GM12878 (cell line): ENCODE results near the gene RERG. TPM values are rescaled to one million over a fixed set of nuclear protein-coding genes. Genes with fewer than 3 reads are reported as not detected.

Experiments
- BCLAF1 ChIP-seq: fragments of 450-650 bp; IDR thresholded peaks from 2 replicates; pipeline ENCODE4 v1.6.1; 2017; ENCODE audit warnings: antibody characterized with exemption, mild to moderate bottlenecking, moderate library complexity
- SMC3 ChIP-seq: IDR thresholded peaks from 2 replicates; pipeline ENCODE4 v1.6.1; 2011; ENCODE audit warnings: low read length, improper control_type of control experiment, borderline replicate concordance
- ZBTB33 ChIP-seq: fragments of 450-650 bp; IDR thresholded peaks from 2 replicates; pipeline ENCODE4 v1.6.1; 2017; ENCODE audit warnings: mild to moderate bottlenecking
- ZNF592 ChIP-seq: fragments of 450-650 bp; IDR thresholded peaks from 2 replicates; pipeline ENCODE4 v1.6.1; 2017; ENCODE audit warnings: mild to moderate bottlenecking, moderate library complexity
- polyA plus RNA-seq, 11 experiments: library from polyadenylated mRNA; depleted of rRNA in 4 of 11; unstranded in 6 of 11; stranded (reverse) in 5 of 11; fragments of >200 nt; fragmentation: Nextera tagmentation in 4 of 11; fragmentation: Illumina TruSeq in 1 of 11; extraction: Ambion mirVana in 4 of 11; extraction: Trizol in 1 of 11; gene quantifications; 1 replicate in 1 of 11; 2 replicates in 10 of 11; pipeline versions ENCODE4 v1.2.1 to v1.2.3, GENCODE V29; 2011 to 2016; ENCODE audit warnings: inconsistent platforms in 2 of 11, missing spikeins in 2 of 11, low read depth in 1 of 11
- total RNA-seq, 4 experiments: library from RNA; depleted of rRNA in 3 of 4; stranded (reverse); fragments of >200 nt in 3 of 4; fragmentation: Illumina TruSeq in 1 of 4; extraction: Trizol in 1 of 4; gene quantifications; 2 replicates each; pipeline versions ENCODE4 v1.2.1 to v1.2.3, GENCODE V29; 2013 to 2021

Gene RERG
- total and polyA plus RNA-seq, 10 of the 15 experiments (the other 5 are each of a cell fraction or from before 2014, with no cell fraction given) = 0.03 to 5.3 (median 0.05) TPM; not detected in 5

- TF ChIP-seq BCLAF1 = no peak
- no peak for TF ChIP-seq ZNF592
- no peak for TF ChIP-seq ZBTB33
- TF ChIP-seq SMC3 = peak; percentile 54
- TF ChIP-seq, all 136 proteins: peak for 8
Measured at GRCh38 chr12:15220915-15221885, at the start of gene RERG (continued).
